ENCODE measurements around the gene PARL. TPM values are rescaled to one million over a fixed set of nuclear protein-coding genes. Genes with fewer than 3 reads are reported as not detected.

The PARL gene
- total RNA-seq, 1 donor from 2014 or later = 93.7 TPM

- Mint-ChIP-seq H3K27me3 (ENCODE audit: insufficient read depth) (peaks cover 5% of the 10 kb centered on the region), H3K4me3 (no peak overlapping the region), H3K4me1 (ENCODE audit: low read depth) (no peaks in the 10 kb centered on the region), H3K36me3 (ENCODE audit: low read depth) (no peaks in the 10 kb centered on the region), H3K27ac (no peak overlapping the region), H3K9me3 (no peaks in the 10 kb centered on the region)
- DNase-seq (ENCODE audit: low spot score) = no peak
- intact Hi-C loops (cut with micrococcal nuclease) = no loop called here
Measured at GRCh38 chr3:183913580-183913920, 28.9 kb upstream of the PARL start.

- Mint-ChIP-seq H3K27me3 (ENCODE audit: insufficient read depth) (peaks cover 5% of the 10 kb centered on the region), H3K4me3 (no peak overlapping the region), H3K9me3 (no peaks in the 10 kb centered on the region), H3K4me1 (ENCODE audit: low read depth) (no peaks in the 10 kb centered on the region), H3K36me3 (ENCODE audit: low read depth) (no peaks in the 10 kb centered on the region), H3K27ac (no peak overlapping the region)
- DNase-seq (ENCODE audit: low spot score) = no peak
- intact Hi-C loops (cut with micrococcal nuclease) = no loop called here
Measured at GRCh38 chr3:183912895-183913579, 28.4 kb upstream of the PARL start.

- peaks cover 5% of the 10 kb centered on the region for H3K27me3 Mint-ChIP-seq (ENCODE audit: insufficient read depth)
- no peak for DNase-seq (ENCODE audit: low spot score)
- H3K4me1 Mint-ChIP-seq (ENCODE audit: low read depth) = no peaks in the 10 kb centered on the region
- H3K36me3 Mint-ChIP-seq (ENCODE audit: low read depth) = no peaks in the 10 kb centered on the region
- H3K9me3 Mint-ChIP-seq = no peaks in the 10 kb centered on the region
- H3K27ac Mint-ChIP-seq = no peak overlapping the region
- no peak overlapping the region for H3K4me3 Mint-ChIP-seq
- intact Hi-C loops (cut with micrococcal nuclease) = no loop called here
Measured at GRCh38 chr3:183911763-183912506, 27.3 kb upstream of the PARL start.

- Mint-ChIP-seq H3K4me1 (ENCODE audit: low read depth) (no peaks in the 10 kb centered on the region), H3K4me3 (no peak overlapping the region), H3K27me3 (ENCODE audit: insufficient read depth) (peaks cover 5% of the 10 kb centered on the region), H3K27ac (no peak overlapping the region), H3K9me3 (no peaks in the 10 kb centered on the region), H3K36me3 (ENCODE audit: low read depth) (no peaks in the 10 kb centered on the region)
- no peak for DNase-seq (ENCODE audit: low spot score)
- intact Hi-C loops (cut with micrococcal nuclease) = no loop called here
Measured at GRCh38 chr3:183911087-183911486, 26.4 kb upstream of the PARL start.

- intact Hi-C loops (cut with micrococcal nuclease) = no loop called here
- Mint-ChIP-seq H3K36me3 (ENCODE audit: low read depth) (no peaks in the 10 kb centered on the region), H3K4me3 (no peak overlapping the region), H3K27me3 (ENCODE audit: insufficient read depth) (peaks cover 5% of the 10 kb centered on the region), H3K27ac (no peak overlapping the region), H3K4me1 (ENCODE audit: low read depth) (no peaks in the 10 kb centered on the region), H3K9me3 (no peaks in the 10 kb centered on the region)
- no peak for DNase-seq (ENCODE audit: low spot score)
Measured at GRCh38 chr3:183909030-183909600, 24.4 kb upstream of the PARL start.

GRCh38 chr3:183907911-183908331 is 23.2 kb upstream of the PARL start:
- intact Hi-C loops (cut with micrococcal nuclease) = no loop called here
- Mint-ChIP-seq H3K4me1 (ENCODE audit: low read depth) (no peaks in the 10 kb centered on the region), H3K27ac (no peak overlapping the region), H3K27me3 (ENCODE audit: insufficient read depth) (peaks cover 8% of the 10 kb centered on the region), H3K9me3 (no peaks in the 10 kb centered on the region), H3K4me3 (no peak overlapping the region), H3K36me3 (ENCODE audit: low read depth) (no peaks in the 10 kb centered on the region)
- DNase-seq (ENCODE audit: low spot score) = no peak

GRCh38 chr3:183907176-183907575 is 22.5 kb upstream of the PARL start:
- Mint-ChIP-seq H3K27ac (no peak overlapping the region), H3K4me1 (ENCODE audit: low read depth) (no peaks in the 10 kb centered on the region), H3K27me3 (ENCODE audit: insufficient read depth) (peaks cover 8% of the 10 kb centered on the region), H3K9me3 (no peaks in the 10 kb centered on the region), H3K4me3 (no peak overlapping the region), H3K36me3 (ENCODE audit: low read depth) (no peaks in the 10 kb centered on the region)
- intact Hi-C loops (cut with micrococcal nuclease) = no loop called here
- DNase-seq (ENCODE audit: low spot score) = no peak

GRCh38 chr3:183906234-183906921 is 21.7 kb upstream of the PARL start:
- H3K27ac Mint-ChIP-seq = no peak overlapping the region
- peaks cover 9% of the 10 kb centered on the region for H3K27me3 Mint-ChIP-seq (ENCODE audit: insufficient read depth)

GRCh38 chr3:183904833-183905780 is 20.4 kb upstream of the PARL start:
- Mint-ChIP-seq H3K9me3 (no peaks in the 10 kb centered on the region), H3K36me3 (ENCODE audit: low read depth) (no peaks in the 10 kb centered on the region), H3K4me3 (no peak overlapping the region), H3K4me1 (ENCODE audit: low read depth) (no peaks in the 10 kb centered on the region), H3K27ac (no peak overlapping the region), H3K27me3 (ENCODE audit: insufficient read depth) (peaks cover 5% of the 10 kb centered on the region)
- intact Hi-C loops (cut with micrococcal nuclease) = no loop called here
- no peak for DNase-seq (ENCODE audit: low spot score)

More at GRCh38 chr3:183906234-183906921, 21.7 kb upstream of the PARL start:
- Mint-ChIP-seq H3K9me3 (no peaks in the 10 kb centered on the region), H3K4me1 (ENCODE audit: low read depth) (no peaks in the 10 kb centered on the region), H3K36me3 (ENCODE audit: low read depth) (no peaks in the 10 kb centered on the region), H3K4me3 (no peak overlapping the region)
- DNase-seq (ENCODE audit: low spot score) = no peak
- intact Hi-C loops (cut with micrococcal nuclease) = no loop called here

- Mint-ChIP-seq H3K9me3 (no peaks in the 10 kb centered on the region), H3K27ac (no peak overlapping the region), H3K36me3 (ENCODE audit: low read depth) (no peaks in the 10 kb centered on the region), H3K4me1 (ENCODE audit: low read depth) (peaks cover 6% of the 10 kb centered on the region), H3K4me3 (no peak overlapping the region), H3K27me3 (ENCODE audit: insufficient read depth) (peaks cover 6% of the 10 kb centered on the region)
- DNase-seq (ENCODE audit: low spot score) = no peak
- intact Hi-C loops (cut with micrococcal nuclease) = no loop called here
Measured at GRCh38 chr3:183898028-183898431, 13.3 kb upstream of the PARL start.

GRCh38 chr3:183897606-183898005 is 12.9 kb upstream of the PARL start:
- H3K27me3 Mint-ChIP-seq (ENCODE audit: insufficient read depth) = peaks cover 8% of the 10 kb centered on the region
- no peaks in the 10 kb centered on the region for H3K9me3 Mint-ChIP-seq
- H3K36me3 Mint-ChIP-seq (ENCODE audit: low read depth) = no peaks in the 10 kb centered on the region
- H3K27ac Mint-ChIP-seq = no peak overlapping the region
- intact Hi-C loops (cut with micrococcal nuclease) = no loop called here
- H3K4me3 Mint-ChIP-seq = no peak overlapping the region
- H3K4me1 Mint-ChIP-seq (ENCODE audit: low read depth) = peaks cover 6% of the 10 kb centered on the region
- DNase-seq (ENCODE audit: low spot score) = no peak

- no peaks in the 10 kb centered on the region for H3K36me3 Mint-ChIP-seq (ENCODE audit: low read depth)
- H3K4me3 Mint-ChIP-seq = no peak overlapping the region
- intact Hi-C loops (cut with micrococcal nuclease) = no loop called here
- no peak for DNase-seq (ENCODE audit: low spot score)
- H3K4me1 Mint-ChIP-seq (ENCODE audit: low read depth) = peaks cover 6% of the 10 kb centered on the region
- no peaks in the 10 kb centered on the region for H3K9me3 Mint-ChIP-seq
- no peak overlapping the region for H3K27ac Mint-ChIP-seq
- peaks cover 9% of the 10 kb centered on the region for H3K27me3 Mint-ChIP-seq (ENCODE audit: insufficient read depth)
Measured at GRCh38 chr3:183896610-183897009, 11.9 kb upstream of the PARL start.
